GM12892 (cell line): ENCODE data around the gene ANO9.

ENCODE experiments used
- POLR2A ChIP-seq: IDR thresholded peaks from 2 replicates; pipeline ENCODE4 v1.6.1; 2011; ENCODE audit warnings: low read depth, low read length, control low read depth
- POLR2AphosphoS5 ChIP-seq: IDR thresholded peaks from 2 replicates; pipeline ENCODE4 v1.6.1; 2011; ENCODE audit warnings: low read depth, low read length, control low read depth

DNA sequence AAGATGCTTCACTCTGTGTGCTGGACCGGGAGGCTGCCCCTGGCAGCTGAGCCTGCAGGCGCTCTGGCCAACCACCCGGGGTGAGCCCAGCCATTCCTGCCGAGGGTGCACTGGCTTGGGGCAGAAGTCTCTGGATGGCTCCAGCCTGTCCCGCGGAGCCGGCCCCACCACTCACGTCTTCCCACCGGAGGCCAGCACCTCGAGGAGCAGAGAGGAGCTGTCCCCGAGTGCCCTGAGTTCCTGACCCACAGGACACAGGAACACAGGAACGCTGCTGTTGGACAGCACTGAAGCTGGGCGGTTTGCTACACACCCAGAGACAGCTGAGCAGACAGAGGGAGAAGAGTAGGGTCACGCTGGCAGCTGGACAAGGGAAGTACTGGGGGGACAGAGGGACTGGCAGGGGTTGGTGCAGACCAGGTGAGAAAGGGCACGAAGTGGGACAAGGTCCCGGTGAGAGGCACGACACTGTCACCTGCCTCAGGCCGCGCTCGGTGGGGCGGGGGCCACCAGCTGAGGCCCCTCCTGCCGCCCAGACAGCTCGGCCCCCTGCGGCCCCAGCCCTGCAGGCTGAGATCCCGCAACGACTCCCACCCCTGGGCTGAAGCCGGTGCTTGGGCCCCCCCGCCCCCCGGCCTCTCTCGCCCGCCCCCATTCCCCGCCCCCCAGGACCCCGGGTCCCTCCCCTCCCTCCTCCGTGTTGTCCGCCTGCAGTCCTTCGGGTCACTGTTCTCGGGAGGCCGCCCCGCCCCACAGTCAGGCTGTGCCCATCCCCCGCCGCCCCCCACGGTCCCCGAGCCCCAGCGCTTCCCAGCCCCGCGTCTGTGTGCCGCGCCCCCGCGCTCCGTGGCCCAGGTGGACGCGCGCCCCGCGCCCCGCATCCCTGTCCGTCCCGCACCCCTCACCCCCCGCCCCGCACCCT lies 73.1 kb downstream of the ANO9 start:
- TF ChIP-seq POLR2A = no peak
- TF ChIP-seq POLR2AphosphoS5 = no peak
